Measurements from ENCODE around the gene RAB36.

DNA sequence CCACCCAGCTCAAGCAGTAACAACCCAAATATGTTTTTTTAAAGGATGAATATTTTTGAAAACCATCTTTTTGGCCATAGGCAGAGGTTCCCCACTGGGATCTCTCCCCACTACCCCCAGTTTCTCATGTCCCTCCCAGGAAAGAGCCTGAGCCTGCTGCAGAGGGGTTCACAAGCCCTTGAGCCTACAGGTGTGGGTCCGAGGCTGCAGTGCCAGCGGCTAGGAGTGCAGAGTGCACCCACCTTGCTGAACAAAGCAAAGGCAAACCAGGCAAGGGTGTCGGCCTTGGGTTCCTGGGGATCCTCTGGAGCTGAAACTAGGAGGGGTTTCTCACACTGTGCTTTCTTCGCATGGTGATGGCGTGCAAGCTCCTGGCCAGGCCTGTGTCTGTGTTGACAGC is 40.0 kb upstream of the RAB36 start:
- TF ChIP-seq EZH2 (IDR thresholded peaks at IDR 0.05; ENCODE audit: borderline replicate concordance, insufficient read depth, low read depth, low read length, poor library complexity, severe bottlenecking), result no peak
- TF ChIP-seq, protein P1, sequence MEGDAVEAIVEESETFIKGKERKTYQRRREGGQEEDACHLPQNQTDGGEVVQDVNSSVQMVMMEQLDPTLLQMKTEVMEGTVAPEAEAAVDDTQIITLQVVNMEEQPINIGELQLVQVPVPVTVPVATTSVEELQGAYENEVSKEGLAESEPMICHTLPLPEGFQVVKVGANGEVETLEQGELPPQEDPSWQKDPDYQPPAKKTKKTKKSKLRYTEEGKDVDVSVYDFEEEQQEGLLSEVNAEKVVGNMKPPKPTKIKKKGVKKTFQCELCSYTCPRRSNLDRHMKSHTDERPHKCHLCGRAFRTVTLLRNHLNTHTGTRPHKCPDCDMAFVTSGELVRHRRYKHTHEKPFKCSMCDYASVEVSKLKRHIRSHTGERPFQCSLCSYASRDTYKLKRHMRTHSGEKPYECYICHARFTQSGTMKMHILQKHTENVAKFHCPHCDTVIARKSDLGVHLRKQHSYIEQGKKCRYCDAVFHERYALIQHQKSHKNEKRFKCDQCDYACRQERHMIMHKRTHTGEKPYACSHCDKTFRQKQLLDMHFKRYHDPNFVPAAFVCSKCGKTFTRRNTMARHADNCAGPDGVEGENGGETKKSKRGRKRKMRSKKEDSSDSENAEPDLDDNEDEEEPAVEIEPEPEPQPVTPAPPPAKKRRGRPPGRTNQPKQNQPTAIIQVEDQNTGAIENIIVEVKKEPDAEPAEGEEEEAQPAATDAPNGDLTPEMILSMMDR (IDR thresholded peaks at IDR 0.05), result no peak

All from B cell (primary cell).